H9 (cell line): ENCODE results near the gene RALGDS. TPM values are rescaled to one million over a fixed set of nuclear protein-coding genes. Genes with fewer than 3 reads are reported as not detected.

Experiments used
- DNase-seq: peaks from one replicate; pipeline ENCODE4 v3.0.0-alpha.2; 2017
- H2AFZ ChIP-seq: one replicate; pipeline ENCODE4 v1.6.1; 2013; ENCODE audit warnings: mild to moderate bottlenecking, low read length, control low read depth, moderate library complexity
- H2AK5ac ChIP-seq: 2 replicates; pipeline ENCODE4 v1.6.1; 2013; ENCODE audit warnings: low read length, control low read depth, mixed read lengths; ENCODE audit not compliant: insufficient read length
- H2BK120ac ChIP-seq: one replicate; pipeline ENCODE4 v1.6.1; 2013; ENCODE audit warnings: low read depth, mild to moderate bottlenecking, low read length, control low read depth, inconsistent platforms; ENCODE audit not compliant: poor library complexity, severe bottlenecking
- H2BK12ac ChIP-seq: 2 replicates; pipeline ENCODE4 v1.6.1; 2013; ENCODE audit warnings: low read length, control low read depth, mixed read lengths, low read depth; ENCODE audit not compliant: insufficient read length
- H2BK15ac ChIP-seq: 2 replicates; pipeline ENCODE4 v1.6.1; 2013; ENCODE audit warnings: low read depth, low read length, control low read depth
- H2BK20ac ChIP-seq: one replicate; pipeline ENCODE4 v1.6.1; 2013; ENCODE audit warnings: low read depth, mild to moderate bottlenecking, low read length, control low read depth, inconsistent platforms; ENCODE audit not compliant: poor library complexity, severe bottlenecking
- H2BK5ac ChIP-seq: 2 replicates; pipeline ENCODE4 v1.6.1; 2013; ENCODE audit warnings: low read length, control low read depth, mixed read lengths; ENCODE audit not compliant: insufficient read length
- H3K14ac ChIP-seq: 2 replicates; pipeline ENCODE4 v1.6.1; 2013; ENCODE audit warnings: low read length, control low read depth; ENCODE audit not compliant: insufficient read depth
- H3K18ac ChIP-seq: 2 replicates; pipeline ENCODE4 v1.6.1; 2013; ENCODE audit warnings: low read depth, mild to moderate bottlenecking, mixed read lengths, low read length, control low read depth; ENCODE audit not compliant: insufficient read length
- H3K23ac ChIP-seq: 2 replicates; pipeline ENCODE4 v1.6.1; 2013; ENCODE audit warnings: low read length, control low read depth, mixed read lengths, low read depth; ENCODE audit not compliant: insufficient read length
- H3K23me2 ChIP-seq: 2 replicates; pipeline ENCODE4 v1.6.1; 2013; ENCODE audit warnings: low read depth, mild to moderate bottlenecking, mixed read lengths, low read length, control low read depth; ENCODE audit not compliant: insufficient read length, poor library complexity, severe bottlenecking
- H3K27ac ChIP-seq: 2 replicates; pipeline ENCODE4 v1.5.1; 2013; ENCODE audit warnings: low read length, control low read depth, mixed read lengths, low read depth; ENCODE audit not compliant: insufficient read length
- H3K27me3 ChIP-seq: 2 replicates; pipeline ENCODE4 v1.6.1; 2013; ENCODE audit warnings: low read length, control low read depth, inconsistent platforms; ENCODE audit not compliant: insufficient read depth
- H3K4ac ChIP-seq: 2 replicates; pipeline ENCODE4 v1.6.1; 2013; ENCODE audit warnings: low read depth, mild to moderate bottlenecking, control low read depth, inconsistent platforms, low read length, moderate library complexity
- H3K4me1 ChIP-seq: 2 replicates; pipeline ENCODE4 v1.6.1; 2013; ENCODE audit warnings: low read length, control low read depth, inconsistent platforms; ENCODE audit not compliant: insufficient read depth
- H3K4me2 ChIP-seq: 2 replicates; pipeline ENCODE4 v1.6.1; 2013; ENCODE audit warnings: low read length, control low read depth, mixed read lengths; ENCODE audit not compliant: insufficient read length, insufficient read depth
- H3K56ac ChIP-seq: 2 replicates; pipeline ENCODE4 v1.6.1; 2013; ENCODE audit warnings: low read depth, mild to moderate bottlenecking, mixed read lengths, low read length, control low read depth; ENCODE audit not compliant: insufficient read length
- H3K79me1 ChIP-seq: 2 replicates; pipeline ENCODE4 v1.6.1; 2013; ENCODE audit warnings: low read depth, mild to moderate bottlenecking, moderate library complexity, low read length, control low read depth, inconsistent platforms; ENCODE audit not compliant: insufficient read depth, poor library complexity, severe bottlenecking
- H3K79me2 ChIP-seq: 2 replicates; pipeline ENCODE4 v1.6.1; 2013; ENCODE audit warnings: low read length, control low read depth, inconsistent platforms; ENCODE audit not compliant: insufficient read depth
- H3K9ac ChIP-seq: 2 replicates; pipeline ENCODE4 v1.6.1; 2013; ENCODE audit warnings: low read length, control low read depth, mixed read lengths; ENCODE audit not compliant: insufficient read length; ENCODE audit errors: extremely low read depth
- H3K9me3 ChIP-seq: one replicate; pipeline ENCODE4 v1.6.1; 2013; ENCODE audit warnings: low read depth, low read length, inconsistent platforms; ENCODE audit not compliant: control insufficient read depth
- H3T11ph ChIP-seq: one replicate; pipeline ENCODE4 v1.6.1; 2013; ENCODE audit warnings: mild to moderate bottlenecking, low read length, control low read depth, inconsistent platforms
- H4K20me1 ChIP-seq: one replicate; pipeline ENCODE4 v1.6.1; 2013; ENCODE audit not compliant: control insufficient read depth, insufficient read length, insufficient read depth
- H4K5ac ChIP-seq: 2 replicates; pipeline ENCODE4 v1.6.1; 2013; ENCODE audit warnings: low read depth, mild to moderate bottlenecking, mixed read lengths, low read length, control low read depth; ENCODE audit not compliant: insufficient read length
- H4K8ac ChIP-seq: replicated peaks from 2 replicates; pipeline ENCODE4 v1.6.1; 2013; ENCODE audit warnings: low read length, control low read depth, mixed read lengths, low read depth; ENCODE audit not compliant: insufficient read length
- H4K91ac ChIP-seq: 2 replicates; pipeline ENCODE4 v1.6.1; 2013; ENCODE audit warnings: low read depth, mild to moderate bottlenecking, moderate library complexity, mixed read lengths, low read length, control low read depth; ENCODE audit not compliant: insufficient read length
- H3K27ac Mint-ChIP-seq, 3 experiments: 2 replicates in 2 of 3; 3 replicates in 1 of 3; pipeline ENCODE4 v1.8.0; 2020 to 2021; ENCODE audit warnings: mixed read lengths in 3 of 3, mild to moderate bottlenecking in 1 of 3, moderate library complexity in 1 of 3
- H3K27me3 Mint-ChIP-seq: 2 replicates; pipeline ENCODE4 v1.8.0; 2021; ENCODE audit warnings: low read depth, mild to moderate bottlenecking, moderate library complexity, mixed read lengths
- H3K36me3 Mint-ChIP-seq, 3 experiments: 2 replicates in 2 of 3; 3 replicates in 1 of 3; pipeline ENCODE4 v1.8.0; 2020 to 2021; ENCODE audit warnings: low read depth in 3 of 3, mixed read lengths in 3 of 3; ENCODE audit not compliant: insufficient read depth in 1 of 3
- H3K4me1 Mint-ChIP-seq, 2 experiments: 2 replicates each; pipeline ENCODE4 v1.8.0; 2020; ENCODE audit warnings: mixed read lengths in 2 of 2
- H3K4me3 Mint-ChIP-seq, 2 experiments: 2 replicates in 1 of 2; 3 replicates in 1 of 2; pipeline ENCODE4 v1.8.0; 2020 to 2021; ENCODE audit warnings: mild to moderate bottlenecking in 2 of 2, mixed read lengths in 2 of 2, moderate library complexity in 1 of 2
- H3K9me3 Mint-ChIP-seq, 2 experiments: 2 replicates in 1 of 2; 3 replicates in 1 of 2; pipeline ENCODE4 v1.8.0; 2020; ENCODE audit warnings: mild to moderate bottlenecking in 2 of 2, mixed read lengths in 2 of 2, moderate library complexity in 1 of 2
- CTCF ChIP-seq: fragments of 200-600 bp; sonication (generic); conservative IDR thresholded peaks from 3 replicates; pipeline ENCODE4 v1.8.0; 2021; ENCODE audit warnings: antibody characterized with exemption, mild to moderate bottlenecking
- WGBS: extraction: QIAGEN DNeasy Blood & Tissue Kit; methylation state at CpG from one replicate; pipeline ENCODE4 v1.1.7; 2013; ENCODE audit warnings: missing lambda C conversion rate, low lambda C conversion rate, mixed read lengths; ENCODE audit not compliant: insufficient read length; ENCODE audit errors: extremely low coverage; 5-methylcytosine and 5-hydroxymethylcytosine counted together
- total RNA-seq: library from RNA; stranded (reverse); gene quantifications from 2 replicates; pipeline ENCODE4 v1.2.1, GENCODE V29; 2021

Gene RALGDS
- total RNA-seq, 1 experiment from 2014 or later = 21.3 TPM

- TF ChIP-seq CTCF = no peak
- H4K5ac ChIP-seq = no peak overlapping the region
These were observed 7.7 kb downstream of the RALGDS start for GRCh38 chr9:133113163-133113948.

More at GRCh38 chr9:133113163-133113948, 7.7 kb downstream of the RALGDS start:
- no peak for DNase-seq
- no peaks in the 10 kb centered on the region for H3K4me1 ChIP-seq
- H2AK5ac ChIP-seq = no peak overlapping the region
- H2BK20ac ChIP-seq = no peak overlapping the region
- no peak overlapping the region for H3K23ac ChIP-seq
- H3K79me1 ChIP-seq = no peaks in the 10 kb centered on the region
- no peak overlapping the region for H3K56ac ChIP-seq
- peaks cover 2 to 12% (median 12%) of the 10 kb centered on the region in 3 experiments; a peak in 5 of 7 replicates for H3K36me3 Mint-ChIP-seq
- peaks cover 6% of the 10 kb centered on the region for H4K20me1 ChIP-seq
- H3K27me3 Mint-ChIP-seq = peaks cover 7% of the 10 kb centered on the region
- peaks cover 3% of the 10 kb centered on the region; the same call in 1 of the 2 replicates for H3K27me3 ChIP-seq
- H2BK120ac ChIP-seq = no peak overlapping the region
- no peak overlapping the region for H4K91ac ChIP-seq
- peak overlapping the region in 1 of 3 experiments; percentile 85; a peak in 1 of 7 replicates for H3K27ac Mint-ChIP-seq
- no peak overlapping the region for H3T11ph ChIP-seq
- no peak overlapping the region for H3K4ac ChIP-seq
- H2BK5ac ChIP-seq = no peak overlapping the region
- H2AFZ ChIP-seq = no peak overlapping the region
- no CpG with 5 or more reads among the region's 19 CpGs for WGBS
- no peak overlapping the region for H3K4me2 ChIP-seq
- H2BK12ac ChIP-seq = no peak overlapping the region
- H3K4me1 Mint-ChIP-seq = peaks cover 2 to 13% of the 10 kb centered on the region in 2 experiments; a peak in 3 of 4 replicates
- no peak overlapping the region for H3K4me3 Mint-ChIP-seq
- no peaks in the 10 kb centered on the region for H3K79me2 ChIP-seq
- no peak overlapping the region for H3K27ac ChIP-seq
- H3K23me2 ChIP-seq = no peaks in the 10 kb centered on the region
- no peak overlapping the region for H3K18ac ChIP-seq
- H3K9me3 ChIP-seq = no peaks in the 10 kb centered on the region
- no peak overlapping the region for H3K9ac ChIP-seq
- H3K9me3 Mint-ChIP-seq = no peaks in the 10 kb centered on the region
- no peak overlapping the region for H4K8ac ChIP-seq
- no peak overlapping the region for H3K14ac ChIP-seq
- H2BK15ac ChIP-seq = no peak overlapping the region
